Activated T-cell treated with anti-CD3 and anti-CD28 coated beads, Interleukin-2, amount 50 U/mL, for 24 hours (primary cell): Measurements from ENCODE around the gene DNHD1.
A peak's percentile ranks its signal among the peaks of the same experiment; 100 is the strongest.

Experiments
- DNase-seq: peaks from one replicate; pipeline ENCODE4 v3.0.0-alpha.2; 2020
- H3K27ac Mint-ChIP-seq: 2 replicates; pipeline ENCODE4 v1.8.0; 2020; ENCODE audit warnings: mild to moderate bottlenecking, mixed read lengths
- H3K27me3 Mint-ChIP-seq: 2 replicates; pipeline ENCODE4 v1.8.0; 2020; ENCODE audit warnings: mixed read lengths
- H3K36me3 Mint-ChIP-seq: 2 replicates; pipeline ENCODE4 v1.8.0; 2020; ENCODE audit warnings: low read depth, mixed read lengths
- H3K4me1 Mint-ChIP-seq: 2 replicates; pipeline ENCODE4 v1.8.0; 2020; ENCODE audit warnings: low read depth, mixed read lengths
- H3K4me3 Mint-ChIP-seq: 2 replicates; pipeline ENCODE4 v1.8.0; 2020; ENCODE audit warnings: mild to moderate bottlenecking, moderate library complexity, mixed read lengths
- H3K9me3 Mint-ChIP-seq: 2 replicates; pipeline ENCODE4 v1.8.0; 2020; ENCODE audit warnings: mixed read lengths

The DNHD1 gene

GRCh38 chr11:6596239-6596877, 99.3 kb downstream of the DNHD1 start:
- H3K27me3 Mint-ChIP-seq: no peaks in the 10 kb centered on the region
- H3K36me3 Mint-ChIP-seq: peaks cover 97% of the 10 kb centered on the region
- H3K27ac Mint-ChIP-seq: peak overlapping the region; percentile 3
- no peaks in the 10 kb centered on the region for H3K9me3 Mint-ChIP-seq
- no peak for DNase-seq
- no peak overlapping the region for H3K4me3 Mint-ChIP-seq
- peaks cover 24% of the 10 kb centered on the region for H3K4me1 Mint-ChIP-seq

GRCh38 chr11:6598555-6598954, 101.5 kb downstream of the DNHD1 start:
- H3K4me1 Mint-ChIP-seq: peaks cover 37% of the 10 kb centered on the region
- no peaks in the 10 kb centered on the region for H3K27me3 Mint-ChIP-seq
- H3K27ac Mint-ChIP-seq: peak overlapping the region; percentile 51
- H3K36me3 Mint-ChIP-seq: peaks cover 84% of the 10 kb centered on the region
- no peaks in the 10 kb centered on the region for H3K9me3 Mint-ChIP-seq
- no peak for DNase-seq
- H3K4me3 Mint-ChIP-seq: no peak overlapping the region

DNA sequence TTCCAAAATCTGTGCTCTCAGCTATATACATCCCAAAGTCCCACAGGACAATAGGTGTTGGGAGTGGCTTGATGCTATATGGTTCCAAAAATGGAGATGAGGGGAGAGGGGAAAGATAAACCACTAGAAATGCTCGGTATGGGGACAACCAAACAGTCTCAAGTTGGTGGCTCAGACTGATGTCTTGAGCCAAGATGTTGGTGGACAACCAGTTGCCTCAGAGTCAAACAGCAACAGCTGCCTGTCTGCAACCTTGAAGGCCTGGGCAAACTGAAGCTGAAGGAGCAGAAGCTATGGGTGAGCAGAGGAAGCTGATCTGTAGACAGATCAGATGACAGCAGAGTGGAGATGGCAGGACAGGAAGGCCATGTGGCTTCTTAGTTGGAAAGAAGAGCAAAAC, 102.4 kb downstream of the DNHD1 start:
- Mint-ChIP-seq H3K27me3 (no peaks in the 10 kb centered on the region), H3K4me3 (no peak overlapping the region), H3K36me3 (peaks cover 75% of the 10 kb centered on the region), H3K27ac (peak overlapping the region; percentile 51), H3K4me1 (peaks cover 35% of the 10 kb centered on the region), H3K9me3 (no peaks in the 10 kb centered on the region)
- no peak for DNase-seq

GRCh38 chr11:6599881-6600390, 102.9 kb downstream of the DNHD1 start:
- H3K36me3 Mint-ChIP-seq: peaks cover 71% of the 10 kb centered on the region
- no peak overlapping the region for H3K27ac Mint-ChIP-seq
- no peaks in the 10 kb centered on the region for H3K27me3 Mint-ChIP-seq
- H3K4me3 Mint-ChIP-seq: no peak overlapping the region
- no peaks in the 10 kb centered on the region for H3K9me3 Mint-ChIP-seq
- H3K4me1 Mint-ChIP-seq: peaks cover 34% of the 10 kb centered on the region
- DNase-seq: no peak

- peak overlapping the region; percentile 82 for H3K27ac Mint-ChIP-seq
- H3K4me3 Mint-ChIP-seq: no peak overlapping the region
- H3K9me3 Mint-ChIP-seq: no peaks in the 10 kb centered on the region
- H3K27me3 Mint-ChIP-seq: no peaks in the 10 kb centered on the region
- peaks cover 64% of the 10 kb centered on the region for H3K36me3 Mint-ChIP-seq
- peaks cover 32% of the 10 kb centered on the region for H3K4me1 Mint-ChIP-seq
- DNase-seq: no peak
These were observed 104.0 kb downstream of the DNHD1 start for GRCh38 chr11:6601041-6601461.

DNA sequence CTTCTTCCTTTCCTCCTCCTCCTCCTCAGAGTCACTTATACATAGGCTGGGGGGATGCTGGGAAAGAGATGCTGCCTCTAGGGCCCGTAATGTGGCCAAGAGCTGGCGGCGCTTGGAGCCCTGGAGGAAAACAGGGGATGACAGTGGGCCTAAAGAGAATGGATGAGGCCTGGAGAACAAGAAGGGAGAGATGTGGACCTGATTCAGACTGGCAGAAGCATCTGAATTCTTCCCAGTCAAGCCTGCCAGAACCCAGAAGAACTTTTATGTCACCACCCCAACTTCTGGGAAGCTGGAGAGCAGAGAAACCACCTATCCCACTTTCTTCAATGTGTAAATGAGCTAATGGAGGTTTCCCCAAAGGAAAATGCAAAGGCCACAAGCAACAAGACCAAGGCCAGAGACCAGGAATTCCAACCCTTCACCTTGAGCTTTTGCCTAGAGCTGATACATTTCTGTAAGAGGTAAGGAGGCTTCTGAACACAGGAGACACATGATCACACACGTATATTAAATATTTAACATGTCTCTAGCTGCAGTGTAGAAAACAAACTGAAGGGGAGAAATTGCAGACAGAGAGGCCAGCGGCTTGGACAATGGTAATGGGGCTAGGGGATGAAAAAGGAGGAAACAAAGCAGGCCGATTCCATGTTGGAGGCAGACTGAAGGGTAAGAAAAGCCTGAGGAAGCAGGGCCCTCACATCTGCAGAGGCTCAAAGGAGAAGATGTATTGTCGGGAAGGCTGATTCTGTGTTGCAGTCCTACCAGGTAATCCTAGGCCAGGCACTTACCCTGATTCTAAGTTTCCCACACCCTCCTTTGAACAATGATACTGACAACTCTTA, 105.2 kb downstream of the DNHD1 start:
- H3K4me3 Mint-ChIP-seq: no peak overlapping the region
- peaks cover 58% of the 10 kb centered on the region for H3K36me3 Mint-ChIP-seq
- peaks cover 34% of the 10 kb centered on the region for H3K4me1 Mint-ChIP-seq
- H3K9me3 Mint-ChIP-seq: no peaks in the 10 kb centered on the region
- no peak for DNase-seq
- H3K27me3 Mint-ChIP-seq: no peaks in the 10 kb centered on the region
- peak overlapping the region; percentile 82 for H3K27ac Mint-ChIP-seq

DNA sequence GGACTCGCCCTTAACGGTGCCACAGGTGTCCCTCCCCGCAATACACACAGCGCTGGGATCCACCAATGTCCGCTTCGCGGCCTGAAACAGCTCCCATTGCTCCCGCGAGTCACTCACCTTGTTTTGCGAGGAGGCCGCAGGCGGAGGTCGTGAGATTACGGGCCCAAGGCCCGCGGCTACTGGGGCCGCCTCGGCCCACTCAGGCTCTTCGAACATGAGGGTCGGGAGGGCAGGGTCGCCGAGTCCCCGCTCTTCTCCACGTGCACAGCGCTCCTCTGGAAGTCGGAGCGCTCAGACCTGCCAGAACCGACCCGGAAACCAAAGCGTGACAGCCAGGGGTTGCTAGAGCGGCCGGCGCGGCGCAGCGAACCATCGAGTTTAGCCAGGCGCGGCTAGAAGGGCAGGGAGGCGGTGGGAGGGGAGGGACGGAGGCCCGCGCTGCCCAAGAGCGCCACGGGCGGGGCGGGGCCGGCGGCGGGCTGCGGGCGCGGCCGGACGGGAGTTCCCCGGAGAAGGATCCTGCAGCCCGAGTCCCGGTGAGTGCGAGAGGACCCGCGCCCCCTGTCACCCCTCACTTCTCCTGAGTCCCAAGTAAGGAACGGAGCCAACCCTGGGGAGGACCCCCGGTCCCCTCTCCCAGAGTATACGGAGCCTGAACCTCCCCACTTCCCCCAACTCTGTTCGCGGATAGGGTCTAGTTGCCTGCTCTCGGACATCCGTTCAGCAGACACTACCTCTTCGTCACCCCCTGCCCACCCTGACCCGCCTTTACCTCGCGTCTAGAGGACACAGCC, 106.4 kb downstream of the DNHD1 start, which contains the start of the genes ILK and RRP8:
Gene ILK (plus strand): TSS at position 488 of the 794 bp plus-strand sequence. CDS start 498 bp downstream, outside the sequence.
Gene RRP8 (minus strand): TSS at position 330 of the 794 bp plus-strand sequence. CDS start 114 bp downstream, at position 216.
- peak; percentile 90 for DNase-seq
- Mint-ChIP-seq H3K27ac (no peak within 1 kb of the TSS), H3K36me3 (peaks cover 58% of the 10 kb centered on the region), H3K4me1 (peaks cover 38% of the 10 kb centered on the region), H3K4me3 (no peak within 1 kb of the TSS), H3K27me3 (no peaks in the 10 kb centered on the region), H3K9me3 (no peaks in the 10 kb centered on the region)

GRCh38 chr11:6604081-6604626, 107.1 kb downstream of the DNHD1 start:
- peak; percentile 60 for DNase-seq
- Mint-ChIP-seq H3K27me3 (no peaks in the 10 kb centered on the region), H3K4me1 (peaks cover 41% of the 10 kb centered on the region), H3K9me3 (no peaks in the 10 kb centered on the region), H3K4me3 (no peak overlapping the region), H3K27ac (no peak overlapping the region), H3K36me3 (peaks cover 58% of the 10 kb centered on the region)

DNA sequence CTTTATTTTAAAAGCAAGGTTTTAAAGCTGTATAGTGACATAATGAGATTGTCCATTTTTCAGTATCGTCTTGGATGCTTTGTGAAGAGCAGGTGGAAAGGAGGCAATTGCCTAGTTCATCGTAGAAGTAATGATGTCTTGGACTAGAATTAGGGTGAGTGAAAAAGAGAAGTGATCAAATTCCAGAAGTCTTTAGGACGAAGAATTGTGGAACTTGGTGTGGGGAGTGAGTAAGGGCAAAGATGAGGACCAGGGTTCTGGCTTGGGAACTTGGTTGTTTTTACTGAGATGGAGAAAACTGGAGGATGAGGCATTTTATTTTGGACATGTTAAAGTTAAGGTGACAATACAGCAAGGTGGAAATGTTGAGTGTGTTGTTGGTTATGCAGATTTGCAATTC, 107.7 kb downstream of the DNHD1 start:
- H3K27ac Mint-ChIP-seq: no peak overlapping the region
- DNase-seq: no peak
- no peaks in the 10 kb centered on the region for H3K27me3 Mint-ChIP-seq
- H3K4me1 Mint-ChIP-seq: peaks cover 41% of the 10 kb centered on the region
- H3K36me3 Mint-ChIP-seq: peaks cover 58% of the 10 kb centered on the region
- no peaks in the 10 kb centered on the region for H3K9me3 Mint-ChIP-seq
- no peak overlapping the region for H3K4me3 Mint-ChIP-seq

- H3K4me1 Mint-ChIP-seq: peaks cover 54% of the 10 kb centered on the region
These were observed 109.5 kb downstream of the DNHD1 start for GRCh38 chr11:6606471-6607189.

DNA sequence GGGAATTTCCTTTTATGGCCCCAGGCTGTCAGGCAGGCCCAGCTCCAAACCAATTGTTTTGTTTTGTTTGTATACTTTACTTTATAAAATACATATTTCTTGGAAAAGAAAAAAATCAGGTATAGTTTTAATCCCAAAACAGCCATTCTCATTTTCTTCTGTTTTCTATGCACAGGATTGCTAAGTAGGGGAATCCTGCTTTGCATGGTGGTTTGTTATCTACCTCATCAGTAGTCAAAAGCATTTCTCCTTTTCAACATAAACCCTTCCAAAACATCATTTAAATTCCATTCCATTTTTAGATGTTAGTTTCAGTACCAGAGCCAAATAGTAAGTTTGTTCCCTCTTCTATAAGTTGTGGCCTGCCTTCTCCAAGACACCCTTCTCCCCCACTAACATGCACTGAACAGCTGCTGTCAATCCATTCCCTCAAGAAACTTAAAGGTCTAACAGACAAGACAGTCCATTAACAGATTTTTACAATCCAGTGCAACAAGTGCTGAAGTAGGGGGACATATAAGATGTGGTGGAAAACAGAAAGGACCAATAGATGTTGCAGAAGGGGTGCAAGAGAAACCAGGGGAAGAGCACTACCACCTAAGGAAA, 110.2 kb downstream of the DNHD1 start:
- H3K27ac Mint-ChIP-seq: no peak overlapping the region
- no peaks in the 10 kb centered on the region for H3K9me3 Mint-ChIP-seq
- no peak for DNase-seq
- no peaks in the 10 kb centered on the region for H3K27me3 Mint-ChIP-seq
- H3K4me3 Mint-ChIP-seq: no peak overlapping the region
- peaks cover 47% of the 10 kb centered on the region for H3K4me1 Mint-ChIP-seq
- H3K36me3 Mint-ChIP-seq: peaks cover 53% of the 10 kb centered on the region

More at GRCh38 chr11:6606471-6607189, 109.5 kb downstream of the DNHD1 start:
- Mint-ChIP-seq H3K4me3 (no peak overlapping the region), H3K36me3 (peaks cover 58% of the 10 kb centered on the region), H3K27ac (no peak overlapping the region), H3K27me3 (no peaks in the 10 kb centered on the region), H3K9me3 (no peaks in the 10 kb centered on the region)
- DNase-seq: peak; percentile 54

DNA sequence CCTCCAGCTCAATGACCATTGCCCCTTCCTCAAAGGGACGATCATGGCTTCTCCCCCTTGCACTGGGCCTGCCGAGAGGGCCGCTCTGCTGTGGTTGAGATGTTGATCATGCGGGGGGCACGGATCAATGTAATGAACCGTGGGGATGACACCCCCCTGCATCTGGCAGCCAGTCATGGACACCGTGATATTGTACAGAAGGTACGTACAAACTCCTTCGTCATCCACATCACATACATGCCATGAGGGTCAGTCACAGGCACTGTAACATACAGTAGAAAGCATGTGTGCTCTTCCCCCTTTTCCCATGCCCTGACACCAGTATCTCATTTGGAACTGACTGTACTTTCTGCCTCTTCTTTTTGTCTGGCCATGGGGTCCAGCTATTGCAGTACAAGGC, 110.9 kb downstream of the DNHD1 start:
- H3K4me1 Mint-ChIP-seq: peaks cover 43% of the 10 kb centered on the region
- no peak overlapping the region for H3K27ac Mint-ChIP-seq
- no peaks in the 10 kb centered on the region for H3K27me3 Mint-ChIP-seq
- H3K4me3 Mint-ChIP-seq: no peak overlapping the region
- H3K36me3 Mint-ChIP-seq: peaks cover 53% of the 10 kb centered on the region
- DNase-seq: no peak
- no peaks in the 10 kb centered on the region for H3K9me3 Mint-ChIP-seq

DNA sequence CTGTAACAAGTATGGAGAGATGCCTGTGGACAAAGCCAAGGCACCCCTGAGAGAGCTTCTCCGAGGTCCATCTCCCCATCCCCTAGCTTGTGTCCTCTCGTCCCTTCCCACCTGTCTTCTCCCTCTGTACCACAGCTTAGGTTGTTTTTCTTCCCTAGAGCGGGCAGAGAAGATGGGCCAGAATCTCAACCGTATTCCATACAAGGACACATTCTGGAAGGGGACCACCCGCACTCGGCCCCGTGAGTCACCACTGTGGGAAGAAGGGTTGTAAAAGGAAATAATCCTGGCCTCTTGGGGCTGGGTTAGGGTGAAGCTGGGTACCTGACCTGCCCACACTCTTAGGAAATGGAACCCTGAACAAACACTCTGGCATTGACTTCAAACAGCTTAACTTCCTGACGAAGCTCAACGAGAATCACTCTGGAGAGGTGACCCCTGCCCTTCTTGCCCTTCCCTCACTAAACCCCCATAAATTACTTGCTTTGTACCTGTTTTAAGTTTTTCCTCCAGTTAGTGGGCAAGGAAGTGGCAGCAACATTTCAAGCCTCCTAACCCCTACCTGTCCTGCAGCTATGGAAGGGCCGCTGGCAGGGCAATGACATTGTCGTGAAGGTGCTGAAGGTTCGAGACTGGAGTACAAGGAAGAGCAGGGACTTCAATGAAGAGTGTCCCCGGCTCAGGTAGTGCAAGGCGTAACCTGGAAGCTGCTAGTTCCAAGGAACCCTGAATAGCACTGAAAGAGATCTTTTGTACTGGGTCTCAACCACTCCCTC, 111.8 kb downstream of the DNHD1 start:
- Mint-ChIP-seq H3K4me1 (peaks cover 43% of the 10 kb centered on the region), H3K27ac (no peak overlapping the region), H3K4me3 (no peak overlapping the region), H3K27me3 (no peaks in the 10 kb centered on the region), H3K36me3 (peaks cover 53% of the 10 kb centered on the region), H3K9me3 (no peaks in the 10 kb centered on the region)
- no peak for DNase-seq
